ENCODE results near the gene BAD. TPM values are rescaled to one million over a fixed set of nuclear protein-coding genes. Genes with fewer than 3 reads are reported as not detected.

Gene BAD
- total RNA-seq, result 10 to 100 TPM; 56.8 to 90.9 (median 75.4) TPM
- long read RNA-seq, donor 1, transcript BAD-201 (4 exons, 929 nt), result major isoform, 79 of 89 reads
- long read RNA-seq, donor 1, partial matches to known transcripts, result 0 of 89 reads
- long read RNA-seq, donor 1, other reads (novel, unspliced or antisense), result 4 of 89 reads
- long read RNA-seq, donor 2, transcript BAD-201 (4 exons, 929 nt), result major isoform, 44 of 56 reads
- long read RNA-seq, donor 2, transcript BAD-203 (3 exons, 1,157 nt), result minor isoform, 5 of 56 reads
- long read RNA-seq, donor 2, partial matches to known transcripts, result 1 of 56 reads
- long read RNA-seq, donor 2, other reads (novel, unspliced or antisense), result 4 of 56 reads

DNA sequence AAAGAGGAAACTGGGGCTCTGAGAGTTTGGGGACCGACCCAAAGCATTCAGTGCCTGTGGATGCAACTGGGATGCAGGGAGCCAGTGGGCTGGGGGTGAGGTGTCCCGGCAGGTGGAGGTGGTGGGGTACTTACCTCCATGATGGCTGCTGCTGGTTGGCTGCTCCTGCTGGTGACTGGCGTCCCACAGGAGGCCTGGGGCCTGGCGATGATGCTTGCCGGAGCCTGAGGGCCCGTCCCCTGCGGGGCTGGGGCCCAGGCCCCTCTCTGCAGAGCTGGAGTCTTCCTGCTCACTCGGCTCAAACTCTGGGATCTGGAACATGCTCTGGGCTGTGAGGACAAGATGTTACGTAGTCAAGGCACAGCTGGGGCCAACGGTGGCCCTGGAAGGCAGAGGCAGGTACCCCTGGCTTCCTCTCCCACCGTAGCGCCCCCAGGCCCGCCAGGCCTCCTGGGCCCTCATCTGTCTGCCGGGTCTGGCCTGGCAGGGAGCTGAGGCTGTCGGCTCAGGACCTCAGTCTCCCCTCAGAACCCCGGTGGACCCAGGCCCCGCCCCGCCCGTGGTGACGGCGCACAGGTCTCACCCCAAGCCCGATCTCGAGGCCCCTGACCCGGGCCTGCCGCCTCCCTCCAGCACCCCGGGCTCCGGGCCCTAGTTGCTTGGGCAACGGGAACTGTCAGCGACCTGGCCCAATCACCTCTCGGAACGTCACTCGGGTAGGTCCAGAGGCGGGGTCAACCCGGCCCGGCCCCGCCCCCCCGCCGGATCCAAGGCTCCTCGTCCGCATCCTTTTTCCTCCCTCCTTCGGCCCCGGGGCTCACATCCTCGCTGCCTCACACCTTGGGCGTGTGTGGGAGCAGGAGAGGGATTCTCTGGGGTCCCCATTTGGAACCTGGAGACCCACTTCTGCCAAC lies at the start of gene BAD:
BAD (minus strand) TSS at position 618 of the 914 bp plus-strand sequence; CDS start at position 321, 297 bp downstream.
- peak; percentile 88 for ATAC-seq
- intact Hi-C loops (cut with DNase I, micrococcal nuclease), result no loop called here

DNA sequence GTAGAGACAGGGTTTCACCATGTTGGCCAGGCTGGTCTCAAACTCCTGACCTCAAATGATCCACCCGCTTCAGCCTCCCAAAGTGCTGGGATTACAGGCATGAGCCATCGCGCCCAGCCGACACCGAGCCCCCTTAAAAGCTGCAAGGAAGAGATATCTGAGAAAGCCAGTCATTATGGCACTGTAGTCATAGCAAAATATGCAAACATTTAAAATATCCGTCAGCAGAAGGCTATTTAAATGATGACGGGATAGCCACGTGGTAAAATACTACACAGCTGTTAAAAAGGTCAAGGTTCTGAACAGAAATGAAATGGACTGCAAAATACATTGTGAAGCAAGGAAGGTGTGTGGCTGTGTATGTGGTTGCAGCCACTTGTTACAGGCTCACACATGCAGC lies 49.1 kb upstream of the BAD start:
- H3K36me3 ChIP-seq (ENCODE audit: low read depth), result no peaks in the 10 kb centered on the region
- no peak for DNase-seq
- no peak for ATAC-seq
- no peaks in the 10 kb centered on the region for H3K9me3 ChIP-seq
- no peak overlapping the region for H3K4me3 ChIP-seq
- intact Hi-C loops (cut with DNase I, micrococcal nuclease), result no loop called here
- TF ChIP-seq, protein P1, sequence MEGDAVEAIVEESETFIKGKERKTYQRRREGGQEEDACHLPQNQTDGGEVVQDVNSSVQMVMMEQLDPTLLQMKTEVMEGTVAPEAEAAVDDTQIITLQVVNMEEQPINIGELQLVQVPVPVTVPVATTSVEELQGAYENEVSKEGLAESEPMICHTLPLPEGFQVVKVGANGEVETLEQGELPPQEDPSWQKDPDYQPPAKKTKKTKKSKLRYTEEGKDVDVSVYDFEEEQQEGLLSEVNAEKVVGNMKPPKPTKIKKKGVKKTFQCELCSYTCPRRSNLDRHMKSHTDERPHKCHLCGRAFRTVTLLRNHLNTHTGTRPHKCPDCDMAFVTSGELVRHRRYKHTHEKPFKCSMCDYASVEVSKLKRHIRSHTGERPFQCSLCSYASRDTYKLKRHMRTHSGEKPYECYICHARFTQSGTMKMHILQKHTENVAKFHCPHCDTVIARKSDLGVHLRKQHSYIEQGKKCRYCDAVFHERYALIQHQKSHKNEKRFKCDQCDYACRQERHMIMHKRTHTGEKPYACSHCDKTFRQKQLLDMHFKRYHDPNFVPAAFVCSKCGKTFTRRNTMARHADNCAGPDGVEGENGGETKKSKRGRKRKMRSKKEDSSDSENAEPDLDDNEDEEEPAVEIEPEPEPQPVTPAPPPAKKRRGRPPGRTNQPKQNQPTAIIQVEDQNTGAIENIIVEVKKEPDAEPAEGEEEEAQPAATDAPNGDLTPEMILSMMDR (IDR thresholded peaks at IDR 0.05), result no peak
- peaks cover 29% of the 10 kb centered on the region for H3K4me1 ChIP-seq (ENCODE audit: low read depth)

More for the DNA sequence above, at the start of gene BAD:
- no peaks in the 10 kb centered on the region for H3K9me3 ChIP-seq
- DNase-seq, result peak; percentile 97
- H3K36me3 ChIP-seq (ENCODE audit: low read depth), result no peaks in the 10 kb centered on the region
- H3K4me1 ChIP-seq (ENCODE audit: low read depth), result peaks cover 28% of the 10 kb centered on the region
- H3K4me3 ChIP-seq, result peak within 1 kb of the TSS; percentile 53
- TF ChIP-seq, protein P1 (IDR thresholded peaks at IDR 0.05), result no peak

DNA sequence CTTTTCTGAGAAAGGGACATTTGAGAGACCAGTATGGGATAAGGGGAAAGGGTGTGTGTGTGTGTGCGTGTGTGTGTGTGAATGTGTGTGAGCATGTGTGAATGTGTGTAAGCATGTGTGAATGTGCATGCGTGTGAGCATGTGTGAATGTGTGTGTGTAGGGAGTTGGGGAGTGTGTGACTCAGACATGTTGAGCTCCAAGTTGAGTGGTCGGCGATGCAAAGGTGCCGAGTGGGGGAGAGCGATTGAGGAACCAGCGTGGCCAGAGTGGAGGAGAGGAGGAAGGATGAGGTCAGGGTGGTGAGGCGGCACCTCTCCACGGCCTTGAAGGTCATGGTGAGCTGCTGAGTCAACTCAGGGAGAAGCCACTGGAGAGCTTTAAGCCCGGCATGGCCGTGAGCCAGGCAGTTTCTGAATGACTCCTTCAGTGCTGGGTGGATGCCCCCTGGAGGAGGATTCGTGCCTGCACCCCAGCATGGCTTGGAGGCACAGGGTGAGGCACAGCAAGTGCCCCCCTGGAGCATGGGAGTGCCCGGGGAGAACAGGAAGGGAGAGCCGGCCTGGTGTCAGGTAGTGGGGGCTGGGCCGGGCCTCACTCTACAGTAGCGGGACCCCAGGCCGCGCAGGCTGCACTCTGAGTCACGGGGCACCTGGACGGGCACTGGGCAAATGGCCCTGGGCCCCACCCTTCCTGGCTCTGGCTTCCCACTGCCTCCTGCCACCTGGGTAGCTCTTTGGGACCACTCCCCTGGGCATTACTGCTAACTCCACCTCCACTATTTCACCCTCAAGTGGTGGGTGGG lies 47.3 kb upstream of the BAD start:
- no peak overlapping the region for H3K4me3 ChIP-seq
- H3K9me3 ChIP-seq, result no peaks in the 10 kb centered on the region
- DNase-seq, result peak; percentile 91 to 96 (median 93)
- intact Hi-C loops (cut with DNase I, micrococcal nuclease), result no loop called here
- H3K4me1 ChIP-seq (ENCODE audit: low read depth), result peaks cover 30% of the 10 kb centered on the region
- no peaks in the 10 kb centered on the region for H3K36me3 ChIP-seq (ENCODE audit: low read depth)
- ATAC-seq, result peak; percentile 70
- TF ChIP-seq, protein P1 (IDR thresholded peaks at IDR 0.05), result peak; percentile 57

DNA sequence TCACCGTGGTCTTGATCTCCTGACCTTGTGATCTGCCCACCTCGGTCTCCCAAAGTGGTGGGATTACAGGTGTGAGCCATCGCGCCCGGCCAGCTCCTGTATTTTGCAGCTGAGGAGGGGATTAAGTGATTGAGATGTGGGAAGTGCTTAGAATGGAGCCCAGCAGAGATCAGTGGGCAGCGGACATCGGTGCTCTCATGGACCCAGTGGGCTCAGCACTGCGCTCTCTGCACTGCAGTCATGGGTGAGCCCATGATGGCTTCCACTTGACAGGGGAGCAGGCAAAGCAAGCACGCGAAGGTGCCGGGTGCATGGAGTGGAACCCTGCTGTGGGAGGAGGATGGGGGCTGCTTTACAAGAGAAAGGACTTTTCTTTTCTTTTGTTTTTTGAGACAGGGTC lies 46.4 kb upstream of the BAD start:
- Histone ChIP-seq H3K9me3 (no peaks in the 10 kb centered on the region), H3K4me1 (ENCODE audit: low read depth) (peaks cover 30% of the 10 kb centered on the region), H3K36me3 (ENCODE audit: low read depth) (no peaks in the 10 kb centered on the region), H3K4me3 (no peak overlapping the region)
- DNase-seq, result peak in 1 of 3 donors; percentile 35
- no peak for ATAC-seq
- intact Hi-C loops (cut with DNase I, micrococcal nuclease), result no loop called here
- TF ChIP-seq, protein P1 (IDR thresholded peaks at IDR 0.05), result no peak

DNA sequence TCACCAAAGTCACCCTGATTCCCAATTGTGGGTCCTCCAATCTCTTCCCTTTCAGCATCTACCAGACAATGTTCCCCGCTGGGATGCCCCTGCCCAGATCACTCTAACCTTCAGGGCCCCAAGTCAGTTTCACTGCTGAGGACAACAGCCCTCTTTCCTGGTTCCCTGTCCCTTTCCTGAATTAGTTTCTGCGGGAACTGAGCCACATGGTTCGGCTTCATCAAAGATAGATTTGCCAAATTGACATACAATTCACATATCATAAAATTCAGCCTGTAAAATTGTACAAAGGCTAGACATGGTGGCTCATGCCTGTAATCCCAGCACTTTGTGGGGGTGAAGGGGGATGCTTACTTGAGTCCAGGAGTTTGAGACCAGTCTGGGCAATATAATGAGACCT lies 43.5 kb upstream of the BAD start:
- no peak overlapping the region for H3K4me3 ChIP-seq
- TF ChIP-seq, protein P1 (IDR thresholded peaks at IDR 0.05), result no peak
- ATAC-seq, result peak; percentile 24
- H3K9me3 ChIP-seq, result no peaks in the 10 kb centered on the region
- peak in 2 of 3 donors; percentile 53 to 82 for DNase-seq
- H3K4me1 ChIP-seq (ENCODE audit: low read depth), result peaks cover 30% of the 10 kb centered on the region
- no peaks in the 10 kb centered on the region for H3K36me3 ChIP-seq (ENCODE audit: low read depth)
- intact Hi-C loops (cut with DNase I, micrococcal nuclease), result no loop called here

All from mucosa of descending colon (tissue), 3 donors.